HepG2 (cell line): ENCODE data around the gene SARS2. TPM values are rescaled to one million over a fixed set of nuclear protein-coding genes. Genes with fewer than 3 reads are reported as not detected.

Experiments
- ATAC-seq: fragments of 200-7000 bp; cut with Tn5 transposase; 3 replicates; pipeline ENCODE4 v1.9.1; 2020; ENCODE audit warnings: mild to moderate bottlenecking, moderate library complexity
- BruUV-seq: library from RNA; stranded (reverse); fragments of 400-500 nt; replicated peaks from 2 replicates; lab custom pipeline; 2021; lab: Mats Ljungman, UMichigan
- CTCF ChIA-PET: fragments of 300-600 bp; formaldehyde crosslinking; extraction: SDS; loops from one replicate; lab custom pipeline; 2021; ENCODE audit warnings: low total read pairs, inconsistent platforms, low intra/inter-chr PET ratio; lab: Yijun Ruan, JAX
- POLR2A ChIA-PET: fragments of 350-600 bp; sonication (Branson Sonifier 250); formaldehyde crosslinking; loops from one replicate; lab custom pipeline; 2020; ENCODE audit warnings: antibody characterized with exemption, inconsistent platforms; lab: Yijun Ruan, JAX
- DNase-seq: peaks from one replicate; pipeline ENCODE4 v3.0.0-alpha.2; 2015; ENCODE audit warnings: low spot score
- FAIRE-seq: peaks from 3 replicates; lab custom pipeline; 2011; peaks lifted over from hg19 to GRCh38; lab: Jason Lieb, UNC
- H2AFZ ChIP-seq: one replicate; pipeline ENCODE4 v1.6.1; 2011; ENCODE audit warnings: low read length, inconsistent platforms
- H3K27ac ChIP-seq: fragments of 300-600 bp; 3 replicates; pipeline ENCODE4 v1.8.0; 2011; ENCODE audit warnings: mixed run types, mild to moderate bottlenecking, mixed read lengths, low read length, inconsistent platforms; ENCODE audit not compliant: insufficient read depth; ENCODE audit errors: extremely low read length
- H3K27me3 ChIP-seq, 2 experiments: fragments of 200-600 bp in 1 of 2; 2 replicates in 1 of 2; 3 replicates in 1 of 2; pipeline versions ENCODE4 v1.6.0 to v1.8.0; 2011; ENCODE audit warnings: low read length in 2 of 2, mild to moderate bottlenecking in 2 of 2, moderate library complexity in 2 of 2, inconsistent platforms in 1 of 2; ENCODE audit not compliant: insufficient read depth in 2 of 2, control insufficient read depth in 1 of 2
- H3K36me3 ChIP-seq, 2 experiments: fragments of 200-600 bp in 1 of 2; replicated peaks in 1 of 2; 2 replicates in 1 of 2; 3 replicates in 1 of 2; pipeline versions ENCODE4 v1.5.1 to v1.8.0; 2011; ENCODE audit warnings: low read length in 2 of 2, inconsistent platforms in 1 of 2; ENCODE audit not compliant: insufficient read depth in 2 of 2, control insufficient read depth in 1 of 2
- H3K4me1 ChIP-seq: 2 replicates; pipeline ENCODE4 v1.5.1; 2012; ENCODE audit warnings: low read length, inconsistent platforms; ENCODE audit not compliant: insufficient read depth
- H3K4me2 ChIP-seq: 2 replicates; pipeline ENCODE4 v1.6.0; 2011; ENCODE audit warnings: low read depth, low read length, inconsistent platforms
- H3K4me3 ChIP-seq, 3 experiments: fragments of 200-600 bp in 1 of 3; sonication (generic), shearing (Covaris generic) in 1 of 3; replicated peaks in 1 of 3; 2 replicates each; pipeline ENCODE4 v1.5.1; 2011 to 2016; ENCODE audit warnings: low read length in 3 of 3, inconsistent platforms in 2 of 3, low read depth in 2 of 3, mild to moderate bottlenecking in 2 of 3, control low read depth in 1 of 3, mixed read lengths in 1 of 3; ENCODE audit not compliant: insufficient read depth in 1 of 3
- H3K79me2 ChIP-seq: one replicate; pipeline ENCODE4 v1.6.1; 2011; ENCODE audit warnings: low read length, inconsistent platforms; ENCODE audit not compliant: insufficient read depth
- H3K9ac ChIP-seq: 2 replicates; pipeline ENCODE4 v1.6.0; 2011; ENCODE audit warnings: mild to moderate bottlenecking, low read depth, low read length, inconsistent platforms; ENCODE audit not compliant: insufficient read depth
- H3K9me3 ChIP-seq: 2 replicates; pipeline ENCODE4 v1.5.1; 2012; ENCODE audit warnings: mild to moderate bottlenecking, low read length
- H4K20me1 ChIP-seq: 2 replicates; pipeline ENCODE4 v1.6.0; 2011; ENCODE audit warnings: inconsistent platforms, mild to moderate bottlenecking, low read length, moderate library complexity; ENCODE audit not compliant: insufficient read depth
- CHD2 ChIP-seq: IDR thresholded peaks from 2 replicates; pipeline ENCODE4 v1.6.1; 2011; ENCODE audit warnings: low read depth, low read length, improper control_type of control experiment
- CHD4 ChIP-seq: fragments of 200-600 bp; sonication (generic); IDR thresholded peaks from 2 replicates; pipeline ENCODE4 v1.7.0; 2017; ENCODE audit warnings: mild to moderate bottlenecking, low read length, borderline replicate concordance
- DMAP1 ChIP-seq: IDR thresholded peaks from 2 replicates; pipeline ENCODE4 v1.6.1; 2016
- GATAD2A ChIP-seq: IDR thresholded peaks from 2 replicates; pipeline ENCODE4 v1.6.1; 2016
- IKZF1 ChIP-seq: fragments of 450-650 bp; IDR thresholded peaks from 2 replicates; pipeline ENCODE4 v1.7.1; 2016
- NFIC ChIP-seq: IDR thresholded peaks from 2 replicates; pipeline ENCODE4 v1.6.1; 2012; ENCODE audit warnings: mild to moderate bottlenecking, low read length, inconsistent platforms
- POLR2G ChIP-seq: fragments of 200-400 bp; formaldehyde crosslinking; IDR thresholded peaks from 2 replicates; pipeline ENCODE4 v1.6.1; 2018; ENCODE audit warnings: mild to moderate bottlenecking, low read depth, low read length, moderate library complexity
- PRDM10 ChIP-seq: sonication (generic); formaldehyde crosslinking; IDR thresholded peaks from 2 replicates; pipeline ENCODE4 v1.4.0; 2020; ENCODE audit warnings: low read depth, missing genetic modification reagents
- RNF219 ChIP-seq: sonication (generic); formaldehyde crosslinking; IDR thresholded peaks from 2 replicates; pipeline ENCODE4 v1.5.0; 2020; ENCODE audit warnings: mild to moderate bottlenecking, missing genetic modification reagents
- SRSF4 ChIP-seq: fragments of 200-400 bp; formaldehyde crosslinking; IDR thresholded peaks from one replicate; pipeline ENCODE4 v1.6.1; 2018; ENCODE audit warnings: mild to moderate bottlenecking, low read depth, low read length, moderate library complexity; ENCODE audit not compliant: poor library complexity, severe bottlenecking
- XRCC5 ChIP-seq: fragments of 200-400 bp; formaldehyde crosslinking; optimal IDR thresholded peaks from 2 replicates; pipeline ENCODE3; 2017; ENCODE audit warnings: mild to moderate bottlenecking, low read length
- ZNF253 ChIP-seq: sonication (generic); formaldehyde crosslinking; IDR thresholded peaks from 2 replicates; pipeline ENCODE4 v1.8.0; 2022; ENCODE audit warnings: mild to moderate bottlenecking, missing genetic modification reagents, borderline replicate concordance
- ZNF75D ChIP-seq: sonication (generic); formaldehyde crosslinking; IDR thresholded peaks from 2 replicates; pipeline ENCODE4 v1.8.1; 2023; ENCODE audit warnings: missing genetic modification reagents, mild to moderate bottlenecking, borderline replicate concordance
- ZNF788 ChIP-seq: sonication (generic); formaldehyde crosslinking; IDR thresholded peaks from 2 replicates; pipeline ENCODE4 v1.5.0; 2020; ENCODE audit warnings: mild to moderate bottlenecking, missing genetic modification reagents, borderline replicate concordance
- WGBS: methylation state at CpG from one replicate; pipeline ENCODE4 v1.1.6; 2017; ENCODE audit warnings: low lambda C conversion rate; 5-methylcytosine and 5-hydroxymethylcytosine counted together
- in situ Hi-C: cut with HindIII; loops from 2 replicates; pipeline ENCODE4 v1.10.0; 2017; ENCODE audit warnings: low pct_unique_long_range_greater_than_20kb; ENCODE audit not compliant: extremely low pct_ligation_motif_present
- intact Hi-C: fragments of 100-400 bp; cut with micrococcal nuclease; formaldehyde crosslinking; loops from one replicate; pipeline ENCODE4 v1.10.0; 2022; ENCODE audit not compliant: unreplicated experiment
- polyA plus RNA-seq, 8 experiments: library from polyadenylated mRNA; depleted of rRNA in 3 of 8; stranded (reverse) in 7 of 8; unstranded in 1 of 8; fragments of >200 nt; fragmentation: Illumina TruSeq in 4 of 8; extraction: Trizol in 4 of 8; gene quantifications; 2 replicates each; pipeline versions ENCODE4 v1.2.1 to v1.2.3, GENCODE V29; 2011 to 2016; ENCODE audit warnings: low read depth in 4 of 8, missing spikeins in 1 of 8, mixed read lengths in 1 of 8; ENCODE audit not compliant: insufficient read depth in 1 of 8
- total RNA-seq, 5 experiments: library from RNA; depleted of rRNA; stranded (reverse); fragments of >200 nt; fragmentation: Illumina TruSeq; extraction: Trizol; gene quantifications; 2 replicates each; pipeline ENCODE4 v1.2.3, GENCODE V29; 2016; ENCODE audit warnings: low read depth in 1 of 5

Gene SARS2
- total and polyA plus RNA-seq, 2 of the 13 experiments (the other 11 are each of a cell fraction or from before 2014, with no cell fraction given): 40.0 to 48.6 TPM

- in situ Hi-C loops (loop anchor here (25.0 kb wide), 1 partner anchor 163 kb away; the partner anchor contains the start of gene CAPN12), intact Hi-C loops (no loop called here)
- H3K4me2 ChIP-seq: peak overlapping the region; percentile 79
- peak overlapping the region; percentile 73 to 87 (median 83) for H3K4me3 ChIP-seq
- peak overlapping the region; percentile 72 for H3K9ac ChIP-seq
- H4K20me1 ChIP-seq: no peaks in the 10 kb centered on the region
- no peaks in the 10 kb centered on the region; a peak in 1 of 5 replicates for H3K27me3 ChIP-seq
- H3K36me3 ChIP-seq: peaks cover 2 to 6% of the 10 kb centered on the region in 2 experiments; a peak in 3 of 5 replicates
- H3K9me3 ChIP-seq: no peaks in the 10 kb centered on the region
- H2AFZ ChIP-seq: no peak overlapping the region
- ATAC-seq: no peak
- BruUV-seq: TSS peak; percentile 89
- FAIRE-seq: peak; percentile 23
- POLR2A ChIA-PET: interaction anchor here (0.7 to 2.5 kb wide), 17 partner anchors 17 to 281 kb away, joined by 3 to 24 read pairs (median 4); partner anchors contain the start of genes ACTN4, ECH1, EIF3K and FBXO17
- H3K4me1 ChIP-seq: peaks cover 37% of the 10 kb centered on the region
- peak overlapping the region; percentile 73 for H3K27ac ChIP-seq
- WGBS: 1% methylated on average over 8 of the region's 8 CpGs
- peaks cover 1% of the 10 kb centered on the region for H3K79me2 ChIP-seq
- CTCF ChIA-PET: no interaction called here
- DNase-seq: no peak
- TF ChIP-seq ZNF788 (CRISPR knock-in tag): no peak
- TF ChIP-seq CHD4: 0 out of 2 replicates have a peak, but pooled peaks have one; percentile 64
- no peak for TF ChIP-seq SRSF4
- no peak for TF ChIP-seq ZNF75D (CRISPR knock-in tag)
- no peak for TF ChIP-seq IKZF1
- no peak for TF ChIP-seq XRCC5
- no peak for TF ChIP-seq RNF219 (CRISPR knock-in tag)
- TF ChIP-seq ZNF253 (CRISPR knock-in tag): no peak
- TF ChIP-seq DMAP1 (CRISPR knock-in tag): 0 out of 2 replicates have a peak, but pooled peaks have one; percentile 35
- no peak for TF ChIP-seq CHD2
- TF ChIP-seq GATAD2A: 0 out of 2 replicates have a peak, but pooled peaks have one; percentile 4
- TF ChIP-seq PRDM10 (CRISPR knock-in tag): no peak
- no peak for TF ChIP-seq NFIC
- no peak for TF ChIP-seq POLR2G
Measured at GRCh38 chr19:38900202-38900629, 30.3 kb downstream of the SARS2 start.
